K562 (cell line): ENCODE measurements around the gene LRRC4B. TPM values are rescaled to one million over a fixed set of nuclear protein-coding genes. Genes with fewer than 3 reads are reported as not detected.

Source experiments
- CSDE1 ChIP-seq, 2 experiments: fragments of 450-650 bp; IDR thresholded peaks; 2 replicates each; pipeline ENCODE4 v1.6.1; 2016; ENCODE audit warnings: mild to moderate bottlenecking in 1 of 2
- ELK3 ChIP-seq: fragments of 450-650 bp; formaldehyde crosslinking; IDR thresholded peaks from 2 replicates; pipeline ENCODE4 v1.4.0; 2020; ENCODE audit warnings: mild to moderate bottlenecking
- ETS2 ChIP-seq: IDR thresholded peaks from 2 replicates; pipeline ENCODE4 v1.6.1; 2016; ENCODE audit warnings: borderline replicate concordance, missing genetic modification characterization, mild to moderate bottlenecking, moderate library complexity, missing compliant biosample characterization; ENCODE audit not compliant: poor library complexity, severe bottlenecking
- FOXM1 ChIP-seq, 2 experiments: fragments of 450-650 bp in 1 of 2; sonication (generic) in 1 of 2; formaldehyde crosslinking in 1 of 2; IDR thresholded peaks; 2 replicates each; pipeline versions ENCODE4 v1.6.1 to v1.9.0; 2017 to 2022; ENCODE audit warnings: low read depth in 2 of 2, mild to moderate bottlenecking in 2 of 2, missing genetic modification reagents in 1 of 2, moderate library complexity in 1 of 2
- FUS ChIP-seq: fragments of 200-400 bp; formaldehyde crosslinking; optimal IDR thresholded peaks from 2 replicates; pipeline ENCODE3; 2017; ENCODE audit warnings: low read depth, low read length
- HDAC3 ChIP-seq: fragments of 450-650 bp; IDR thresholded peaks from 2 replicates; pipeline ENCODE4 v1.6.1; 2018; ENCODE audit warnings: borderline replicate concordance, mild to moderate bottlenecking, moderate library complexity; ENCODE audit not compliant: partially characterized antibody
- HMG20B ChIP-seq: fragments of 250-450 bp; sonication (Bioruptor Pico); IDR thresholded peaks from 2 replicates; pipeline ENCODE4 v1.5.0; 2021; ENCODE audit warnings: mild to moderate bottlenecking
- LCOR ChIP-seq: sonication (generic); formaldehyde crosslinking; IDR thresholded peaks from 2 replicates; pipeline ENCODE4 v1.8.0; 2022; ENCODE audit warnings: mild to moderate bottlenecking, missing genetic modification reagents
- MCM3 ChIP-seq: fragments of 450-650 bp; IDR thresholded peaks from 2 replicates; pipeline ENCODE4 v1.6.1; 2016
- NFIC ChIP-seq: fragments of 450-650 bp; IDR thresholded peaks from 2 replicates; pipeline ENCODE4 v1.6.1; 2017; ENCODE audit warnings: mild to moderate bottlenecking, inconsistent platforms
- POLR2A ChIP-seq: fragments of 450-650 bp; conservative IDR thresholded peaks from 2 replicates; pipeline ENCODE4 v1.6.1; 2016
- PPARD ChIP-seq: fragments of 250-450 bp; sonication (Bioruptor Pico); IDR thresholded peaks from 2 replicates; pipeline ENCODE4 v1.8.0; 2022; ENCODE audit warnings: inconsistent platforms, mild to moderate bottlenecking, moderate library complexity
- STAG1 ChIP-seq: sonication (generic); formaldehyde crosslinking; IDR thresholded peaks from 2 replicates; pipeline ENCODE4 v1.5.0; 2020; ENCODE audit warnings: missing genetic modification reagents, borderline replicate concordance
- ZFPM2 ChIP-seq: fragments of 250-450 bp; sonication (Bioruptor Pico); IDR thresholded peaks from 2 replicates; pipeline ENCODE4 v1.5.1; 2022; ENCODE audit warnings: mild to moderate bottlenecking
- ZNF133 ChIP-seq: fragments of 250-450 bp; sonication (Bioruptor Pico); IDR thresholded peaks from 2 replicates; pipeline ENCODE4 v1.4.0; 2020; ENCODE audit warnings: mild to moderate bottlenecking
- ZNF146 ChIP-seq: IDR thresholded peaks from one replicate; pipeline ENCODE4 v1.6.1; 2018; ENCODE audit warnings: missing compliant biosample characterization; ENCODE audit not compliant: unreplicated experiment
- ZNF23 ChIP-seq: fragments of 250-450 bp; sonication (Bioruptor Pico); IDR thresholded peaks from 2 replicates; pipeline ENCODE4 v1.4.0; 2020; ENCODE audit warnings: mild to moderate bottlenecking
- ZNF398 ChIP-seq: fragments of 250-450 bp; sonication (Bioruptor Pico); IDR thresholded peaks from 2 replicates; pipeline ENCODE4 v1.8.0; 2021; ENCODE audit warnings: moderate library complexity, mild to moderate bottlenecking, inconsistent platforms
- ZNF431 ChIP-seq: sonication (generic); formaldehyde crosslinking; IDR thresholded peaks from 2 replicates; pipeline ENCODE4 v1.8.0; 2022; ENCODE audit warnings: mild to moderate bottlenecking, missing genetic modification reagents
- polyA plus RNA-seq, 8 experiments: library from polyadenylated mRNA; depleted of rRNA in 4 of 8; stranded (reverse) in 5 of 8; unstranded in 3 of 8; fragments of >200 nt; fragmentation: Nextera tagmentation in 2 of 8; fragmentation: Illumina TruSeq in 1 of 8; extraction: Ambion mirVana in 2 of 8; extraction: Trizol in 1 of 8; gene quantifications; 2 replicates each; pipeline versions ENCODE4 v1.2.1 to v1.2.3, GENCODE V29; 2011 to 2014; ENCODE audit warnings: inconsistent platforms in 1 of 8, missing spikeins in 1 of 8
- total RNA-seq, 7 experiments: library from RNA; depleted of rRNA in 6 of 7; stranded (reverse); fragments of >200 nt in 6 of 7; fragmentation: Illumina TruSeq in 2 of 7; extraction: Trizol in 2 of 7; gene quantifications; 2 replicates each; pipeline versions ENCODE4 v1.2.1 to v1.2.3, GENCODE V29; 2011 to 2021; ENCODE audit warnings: low replicate concordance in 1 of 7
- TF ChIP-seq, protein P1 (sequence below): fragments of 450-650 bp; formaldehyde crosslinking; IDR thresholded peaks from 2 replicates; pipeline ENCODE4 v1.4.0; 2022; ENCODE audit warnings: mild to moderate bottlenecking, moderate library complexity
- TF ChIP-seq, protein P2 (sequence below): sonication (generic); formaldehyde crosslinking; IDR thresholded peaks from 2 replicates; pipeline ENCODE4 v1.8.0; 2022; ENCODE audit warnings: mild to moderate bottlenecking, missing genetic modification reagents
- TF ChIP-seq, protein P3 (sequence below): sonication (generic); formaldehyde crosslinking; IDR thresholded peaks from 2 replicates; pipeline ENCODE4 v1.8.1; 2023; ENCODE audit warnings: mild to moderate bottlenecking, missing genetic modification reagents

Gene LRRC4B
- total and polyA plus RNA-seq, 9 of the 15 experiments (the other 6 are each of a cell fraction or from before 2014, with no cell fraction given) = 0.18 to 9.6 (median 2.9) TPM; not detected in 2

DNA sequence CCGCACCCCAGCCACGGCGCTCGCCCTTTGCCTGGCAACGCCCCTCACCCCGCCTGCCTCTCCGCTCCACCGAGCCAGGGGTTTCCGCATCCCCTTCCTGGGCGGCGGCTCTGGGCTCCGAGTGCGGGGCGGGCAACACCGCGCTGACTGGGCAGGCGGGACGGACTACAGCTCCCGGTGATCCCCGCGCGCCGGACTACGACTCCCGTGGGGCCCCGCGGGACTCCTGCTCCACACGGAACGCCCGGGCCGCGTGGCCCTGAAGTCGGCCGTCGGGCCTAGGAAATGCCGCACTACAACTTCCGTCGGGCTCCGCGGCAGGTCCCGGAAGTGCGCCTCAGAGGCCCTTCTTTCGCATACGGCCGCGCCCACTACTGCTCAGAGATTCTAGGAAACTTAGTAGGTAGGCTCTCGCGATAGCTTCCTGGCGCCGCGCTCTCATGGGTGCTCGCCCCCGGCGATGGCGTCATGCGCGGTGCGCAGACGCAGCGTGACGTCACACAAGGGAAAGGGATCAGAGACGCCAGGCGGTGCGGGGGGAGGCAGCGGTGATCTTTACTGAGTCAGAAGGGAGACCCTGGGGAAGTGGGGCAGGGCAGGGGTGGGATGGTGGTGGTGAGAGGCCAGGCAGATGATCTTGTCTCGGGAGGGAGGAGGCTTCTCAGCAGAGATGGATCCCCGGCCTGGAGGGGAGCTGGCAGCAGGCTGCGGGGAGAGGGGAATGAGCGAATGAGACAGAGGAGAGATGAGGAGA lies 57.0 kb downstream of the LRRC4B start, which contains the start of gene JOSD2 (continued):
- TF ChIP-seq ZNF398 (CRISPR knock-in tag) = no peak
- no peak for TF ChIP-seq STAG1
- TF ChIP-seq PPARD (CRISPR knock-in tag) = no peak
- no peak for TF ChIP-seq ETS2 (tag)
- TF ChIP-seq, protein P1, sequence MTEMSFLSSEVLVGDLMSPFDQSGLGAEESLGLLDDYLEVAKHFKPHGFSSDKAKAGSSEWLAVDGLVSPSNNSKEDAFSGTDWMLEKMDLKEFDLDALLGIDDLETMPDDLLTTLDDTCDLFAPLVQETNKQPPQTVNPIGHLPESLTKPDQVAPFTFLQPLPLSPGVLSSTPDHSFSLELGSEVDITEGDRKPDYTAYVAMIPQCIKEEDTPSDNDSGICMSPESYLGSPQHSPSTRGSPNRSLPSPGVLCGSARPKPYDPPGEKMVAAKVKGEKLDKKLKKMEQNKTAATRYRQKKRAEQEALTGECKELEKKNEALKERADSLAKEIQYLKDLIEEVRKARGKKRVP (CRISPR knock-in tag) = no peak
- TF ChIP-seq MCM3 = no peak
- no peak for TF ChIP-seq FOXM1 (IDR thresholded peaks at IDR 0.05; ENCODE audit: low read depth)
- 0 out of 2 replicates have a peak, but pooled peaks have one; percentile 72 for TF ChIP-seq FOXM1 (CRISPR knock-in tag; IDR thresholded peaks at IDR 0.05; ENCODE audit: low read depth)
- no peak for TF ChIP-seq ZNF133 (CRISPR knock-in tag)
- TF ChIP-seq POLR2A = peak; percentile 75
- TF ChIP-seq, protein P2, sequence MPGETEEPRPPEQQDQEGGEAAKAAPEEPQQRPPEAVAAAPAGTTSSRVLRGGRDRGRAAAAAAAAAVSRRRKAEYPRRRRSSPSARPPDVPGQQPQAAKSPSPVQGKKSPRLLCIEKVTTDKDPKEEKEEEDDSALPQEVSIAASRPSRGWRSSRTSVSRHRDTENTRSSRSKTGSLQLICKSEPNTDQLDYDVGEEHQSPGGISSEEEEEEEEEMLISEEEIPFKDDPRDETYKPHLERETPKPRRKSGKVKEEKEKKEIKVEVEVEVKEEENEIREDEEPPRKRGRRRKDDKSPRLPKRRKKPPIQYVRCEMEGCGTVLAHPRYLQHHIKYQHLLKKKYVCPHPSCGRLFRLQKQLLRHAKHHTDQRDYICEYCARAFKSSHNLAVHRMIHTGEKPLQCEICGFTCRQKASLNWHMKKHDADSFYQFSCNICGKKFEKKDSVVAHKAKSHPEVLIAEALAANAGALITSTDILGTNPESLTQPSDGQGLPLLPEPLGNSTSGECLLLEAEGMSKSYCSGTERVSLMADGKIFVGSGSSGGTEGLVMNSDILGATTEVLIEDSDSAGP (CRISPR knock-in tag) = no peak
- peak; percentile 44; the same call in 1 of the 2 replicates for TF ChIP-seq LCOR (CRISPR knock-in tag)
- peak; percentile 62 for TF ChIP-seq NFIC
- TF ChIP-seq ZNF146 = no peak
- TF ChIP-seq ZNF431 (CRISPR knock-in tag) = no peak
- TF ChIP-seq ZFPM2 = no peak
- no peak for TF ChIP-seq ELK3 (CRISPR knock-in tag)
- peak; percentile 73 for TF ChIP-seq FUS
- no peak for TF ChIP-seq ZNF23 (CRISPR knock-in tag)
- peak in 1 of 2 experiments; percentile 96; a peak in 2 of 4 replicates for TF ChIP-seq CSDE1 (IDR thresholded peaks at IDR 0.05)
- no peak for TF ChIP-seq HDAC3
- TF ChIP-seq, protein P3, sequence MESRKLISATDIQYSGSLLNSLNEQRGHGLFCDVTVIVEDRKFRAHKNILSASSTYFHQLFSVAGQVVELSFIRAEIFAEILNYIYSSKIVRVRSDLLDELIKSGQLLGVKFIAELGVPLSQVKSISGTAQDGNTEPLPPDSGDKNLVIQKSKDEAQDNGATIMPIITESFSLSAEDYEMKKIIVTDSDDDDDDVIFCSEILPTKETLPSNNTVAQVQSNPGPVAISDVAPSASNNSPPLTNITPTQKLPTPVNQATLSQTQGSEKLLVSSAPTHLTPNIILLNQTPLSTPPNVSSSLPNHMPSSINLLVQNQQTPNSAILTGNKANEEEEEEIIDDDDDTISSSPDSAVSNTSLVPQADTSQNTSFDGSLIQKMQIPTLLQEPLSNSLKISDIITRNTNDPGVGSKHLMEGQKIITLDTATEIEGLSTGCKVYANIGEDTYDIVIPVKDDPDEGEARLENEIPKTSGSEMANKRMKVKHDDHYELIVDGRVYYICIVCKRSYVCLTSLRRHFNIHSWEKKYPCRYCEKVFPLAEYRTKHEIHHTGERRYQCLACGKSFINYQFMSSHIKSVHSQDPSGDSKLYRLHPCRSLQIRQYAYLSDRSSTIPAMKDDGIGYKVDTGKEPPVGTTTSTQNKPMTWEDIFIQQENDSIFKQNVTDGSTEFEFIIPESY (CRISPR knock-in tag) = peak; percentile 27; the same call in 1 of the 2 replicates
- TF ChIP-seq HMG20B (CRISPR knock-in tag) = no peak
